K562 (cell line): Measurements from ENCODE around the gene GET4.

ENCODE experiments used
- CTCF ChIP-seq, 3 experiments: IDR thresholded peaks in 2 of 3; conservative IDR thresholded peaks in 1 of 3; 2 replicates each; pipeline ENCODE4 v1.5.1; 2011 to 2012; ENCODE audit warnings: low read length in 3 of 3, mild to moderate bottlenecking in 3 of 3, control low read depth in 2 of 3, improper control_type of control experiment in 1 of 3, inconsistent platforms in 1 of 3, low read depth in 1 of 3, mixed read lengths in 1 of 3, moderate library complexity in 1 of 3; ENCODE audit not compliant: insufficient read depth in 2 of 3
- FOS ChIP-seq: IDR thresholded peaks from 3 replicates; pipeline ENCODE4 v1.6.1; 2011; ENCODE audit not compliant: insufficient read length; ENCODE audit errors: extremely low read depth
- JUND ChIP-seq, 2 experiments: IDR thresholded peaks; 2 replicates in 1 of 2; 3 replicates in 1 of 2; pipeline ENCODE4 v1.6.1; 2011; ENCODE audit warnings: borderline replicate concordance in 2 of 2, low read depth in 2 of 2, low read length in 2 of 2, improper control_type of control experiment in 1 of 2, missing biosample characterization in 1 of 2, missing genetic modification characterization in 1 of 2, missing genetic modification reagents in 1 of 2
- MTF1 ChIP-seq: fragments of 250-450 bp; sonication (Bioruptor Pico); IDR thresholded peaks from 2 replicates; pipeline ENCODE4 v1.9.0; 2021; ENCODE audit warnings: moderate library complexity, mild to moderate bottlenecking, inconsistent platforms, borderline replicate concordance

GRCh38 chr7:936386-937054 is 60.2 kb downstream of the GET4 start:
- TF ChIP-seq MTF1 (CRISPR knock-in tag): no peak
- TF ChIP-seq FOS: no peak
- no peak for TF ChIP-seq CTCF (IDR thresholded peaks at IDR 0.05 in 2 of 3, conservative IDR thresholded peaks at IDR 0.05 in 1 of 3; ENCODE audit: insufficient read depth in 2 of 3, low read depth in 1 of 3, low read length in 3 of 3)
- TF ChIP-seq JUND (IDR thresholded peaks at IDR 0.05; ENCODE audit: borderline replicate concordance, low read depth, low read length): no peak
- no peak; the same call in 2 of the 3 replicates for TF ChIP-seq JUND (tag; IDR thresholded peaks at IDR 0.05; ENCODE audit: borderline replicate concordance, low read depth, low read length)
